HepG2 (cell line): ENCODE measurements around the gene ITIH3. TPM values are rescaled to one million over a fixed set of nuclear protein-coding genes. Genes with fewer than 3 reads are reported as not detected.

Experiments used
- ELF1 ChIP-seq: sonication (generic); formaldehyde crosslinking; IDR thresholded peaks from 2 replicates; pipeline ENCODE4 v1.4.0; 2020; ENCODE audit warnings: missing genetic modification reagents
- FOXP1 ChIP-seq, 2 experiments: fragments of 450-650 bp in 1 of 2; IDR thresholded peaks; 2 replicates each; pipeline ENCODE4 v1.6.1; 2017 to 2018; ENCODE audit warnings: antibody characterized with exemption in 1 of 2
- FUBP1 ChIP-seq: sonication (generic); formaldehyde crosslinking; IDR thresholded peaks from 2 replicates; pipeline ENCODE4 v1.5.1; 2020; ENCODE audit warnings: missing genetic modification reagents, mild to moderate bottlenecking, borderline replicate concordance
- HCFC1 ChIP-seq: fragments of 150-350 bp; IDR thresholded peaks from 2 replicates; pipeline ENCODE4 v1.6.1; 2014; ENCODE audit warnings: low read depth, low read length
- HHEX ChIP-seq: IDR thresholded peaks from 2 replicates; pipeline ENCODE4 v1.6.1; 2016; ENCODE audit warnings: control low read depth
- IKZF1 ChIP-seq: fragments of 450-650 bp; IDR thresholded peaks from 2 replicates; pipeline ENCODE4 v1.7.1; 2016
- ISX ChIP-seq: sonication (generic); formaldehyde crosslinking; conservative IDR thresholded peaks from 2 replicates; pipeline ENCODE4 v1.5.0; 2020; ENCODE audit warnings: missing genetic modification reagents
- KDM5A ChIP-seq: fragments of 200-600 bp; sonication (generic); IDR thresholded peaks from 2 replicates; pipeline ENCODE4 v1.7.0; 2018; ENCODE audit warnings: antibody characterized with exemption, mild to moderate bottlenecking, low read length, borderline replicate concordance
- MBNL3 ChIP-seq: fragments of 250-450 bp; sonication (Bioruptor Pico); conservative IDR thresholded peaks from 2 replicates; pipeline ENCODE4 v1.8.0; 2022; ENCODE audit warnings: mild to moderate bottlenecking, inconsistent platforms
- RELA ChIP-seq: sonication (generic); formaldehyde crosslinking; IDR thresholded peaks from 2 replicates; pipeline ENCODE4 v1.4.0; 2020; ENCODE audit warnings: missing genetic modification reagents
- SAP130 ChIP-seq: IDR thresholded peaks from 2 replicates; pipeline ENCODE4 v1.6.1; 2016; ENCODE audit warnings: low read depth
- TARDBP ChIP-seq: sonication (generic); formaldehyde crosslinking; IDR thresholded peaks from 2 replicates; pipeline ENCODE4 v1.8.0; 2022; ENCODE audit warnings: mild to moderate bottlenecking, missing genetic modification reagents
- TBL1XR1 ChIP-seq: fragments of 150-350 bp; IDR thresholded peaks from 2 replicates; pipeline ENCODE4 v1.6.1; 2014; ENCODE audit warnings: borderline replicate concordance, low read length; ENCODE audit not compliant: partially characterized antibody
- TBX3 ChIP-seq: fragments of 450-650 bp; IDR thresholded peaks from 2 replicates; pipeline ENCODE4 v1.6.1; 2017; ENCODE audit warnings: antibody characterized with exemption, mild to moderate bottlenecking, inconsistent platforms, borderline replicate concordance
- TCF12 ChIP-seq, 2 experiments: fragments of 450-650 bp in 1 of 2; sonication (generic) in 1 of 2; formaldehyde crosslinking in 1 of 2; IDR thresholded peaks; 2 replicates each; pipeline versions ENCODE4 v1.6.1 to v1.8.0; 2017 to 2022; ENCODE audit warnings: antibody characterized with exemption in 1 of 2, mild to moderate bottlenecking in 1 of 2, missing genetic modification reagents in 1 of 2, moderate library complexity in 1 of 2
- ZNF282 ChIP-seq: fragments of 450-650 bp; IDR thresholded peaks from 2 replicates; pipeline ENCODE4 v1.6.1; 2018; ENCODE audit not compliant: partially characterized antibody
- ZNF430 ChIP-seq: sonication (generic); formaldehyde crosslinking; IDR thresholded peaks from 2 replicates; pipeline ENCODE4 v1.9.0; 2021; ENCODE audit warnings: mild to moderate bottlenecking, missing genetic modification reagents
- ZNF670 ChIP-seq: sonication (generic); formaldehyde crosslinking; IDR thresholded peaks from 2 replicates; pipeline ENCODE4 v1.8.0; 2022; ENCODE audit warnings: mild to moderate bottlenecking, missing genetic modification reagents, borderline replicate concordance
- ZNF746 ChIP-seq: sonication (generic); formaldehyde crosslinking; IDR thresholded peaks from 2 replicates; pipeline ENCODE4 v1.8.0; 2022; ENCODE audit warnings: mild to moderate bottlenecking, missing genetic modification reagents
- ZNF761 ChIP-seq: sonication (generic); formaldehyde crosslinking; conservative IDR thresholded peaks from 2 replicates; pipeline ENCODE4 v1.4.0; 2020; ENCODE audit warnings: mild to moderate bottlenecking, missing genetic modification reagents
- ZNF780A ChIP-seq: sonication (generic); formaldehyde crosslinking; IDR thresholded peaks from 2 replicates; pipeline ENCODE4 v1.8.0; 2022; ENCODE audit warnings: mild to moderate bottlenecking, missing genetic modification reagents, moderate library complexity
- ZNF891 ChIP-seq: sonication (generic); formaldehyde crosslinking; IDR thresholded peaks from 2 replicates; pipeline ENCODE4 v1.5.0; 2020; ENCODE audit warnings: mild to moderate bottlenecking, missing genetic modification reagents
- polyA plus RNA-seq, 8 experiments: library from polyadenylated mRNA; depleted of rRNA in 3 of 8; stranded (reverse) in 7 of 8; unstranded in 1 of 8; fragments of >200 nt; fragmentation: Illumina TruSeq in 4 of 8; extraction: Trizol in 4 of 8; gene quantifications; 2 replicates each; pipeline versions ENCODE4 v1.2.1 to v1.2.3, GENCODE V29; 2011 to 2016; ENCODE audit warnings: low read depth in 4 of 8, missing spikeins in 1 of 8, mixed read lengths in 1 of 8; ENCODE audit not compliant: insufficient read depth in 1 of 8
- total RNA-seq, 5 experiments: library from RNA; depleted of rRNA; stranded (reverse); fragments of >200 nt; fragmentation: Illumina TruSeq; extraction: Trizol; gene quantifications; 2 replicates each; pipeline ENCODE4 v1.2.3, GENCODE V29; 2016; ENCODE audit warnings: low read depth in 1 of 5
- TF ChIP-seq, protein P1 (sequence below): sonication (generic); formaldehyde crosslinking; conservative IDR thresholded peaks from 2 replicates; pipeline ENCODE4 v1.8.0; 2022; ENCODE audit warnings: mild to moderate bottlenecking, moderate library complexity, missing genetic modification reagents
- TF ChIP-seq, protein P2 (sequence below): sonication (generic); formaldehyde crosslinking; IDR thresholded peaks from 2 replicates; pipeline ENCODE4 v1.5.0; 2020; ENCODE audit warnings: missing genetic modification reagents, mild to moderate bottlenecking, borderline replicate concordance
- TF ChIP-seq, protein P3 (sequence below): IDR thresholded peaks from 2 replicates; pipeline ENCODE4 v1.6.1; 2016; ENCODE audit warnings: low read depth, borderline replicate concordance

ITIH3 gene
- total and polyA plus RNA-seq, 2 of the 13 experiments (the other 11 are each of a cell fraction or from before 2014, with no cell fraction given) = 105 to 632 TPM

DNA sequence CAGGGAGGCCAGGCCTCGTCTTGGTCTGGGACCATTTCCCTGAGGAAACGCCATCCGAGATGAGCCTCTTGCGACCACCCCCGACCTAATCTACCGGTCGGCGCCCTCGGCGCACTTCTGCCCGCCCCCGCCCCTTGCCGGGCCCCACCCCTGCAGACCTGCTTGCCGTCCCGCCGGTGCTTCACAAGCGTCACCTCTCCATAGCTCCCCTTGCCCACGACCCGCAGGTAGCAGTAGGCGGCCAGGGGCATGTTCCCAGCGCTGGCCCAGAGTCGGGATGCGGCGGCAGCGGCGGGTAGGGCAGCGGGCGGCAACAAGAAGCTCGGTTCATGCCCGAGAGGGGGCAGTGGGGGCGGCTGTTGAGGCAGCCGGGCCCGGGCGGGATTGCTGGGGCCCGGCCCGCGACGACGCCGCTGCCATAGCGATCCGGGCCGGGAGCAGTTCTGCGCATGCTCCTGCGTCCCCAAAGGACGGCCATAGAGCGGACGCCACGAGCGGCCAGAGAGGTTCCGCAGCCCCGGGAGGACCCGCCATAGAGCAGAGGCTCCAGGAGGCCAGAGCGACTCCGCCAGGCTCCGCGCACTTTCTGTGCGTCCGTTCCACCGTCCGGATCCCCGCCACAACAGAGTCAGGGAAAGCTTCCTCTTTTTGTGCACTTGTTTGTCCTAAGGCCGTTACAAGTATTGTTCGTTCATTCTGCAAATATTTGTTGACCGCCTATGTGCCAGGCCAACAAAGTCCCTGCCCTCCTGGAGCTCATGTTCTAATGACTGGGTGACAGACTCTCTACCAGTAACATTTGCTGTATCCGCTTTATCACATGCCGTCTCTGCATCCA, 23.9 kb upstream of the ITIH3 start, which contains the start of gene NEK4 (continued):
- TF ChIP-seq ZNF761 (CRISPR knock-in tag) (no peak), ZNF282 (no peak), ZNF670 (peak; percentile 86; the same call in 1 of the 2 replicates), FUBP1 (peak; percentile 59; the same call in 1 of the 2 replicates), TBL1XR1 (no peak), TARDBP (CRISPR knock-in tag) (peak; percentile 63; the same call in 1 of the 2 replicates), ISX (CRISPR knock-in tag) (no peak; the same call in 1 of the 2 replicates), FOXP1 (IDR thresholded peaks at IDR 0.05) (no peak), FOXP1 (CRISPR knock-in tag; IDR thresholded peaks at IDR 0.05) (no peak), MBNL3 (CRISPR knock-in tag) (no peak), ZNF746 (CRISPR knock-in tag) (0 out of 2 replicates have a peak, but pooled peaks have one; percentile 68), ZNF430 (CRISPR knock-in tag) (peak; percentile 40; the same call in 1 of the 2 replicates), TCF12 (IDR thresholded peaks at IDR 0.05) (no peak), TCF12 (CRISPR knock-in tag; IDR thresholded peaks at IDR 0.05) (no peak), HHEX (CRISPR knock-in tag) (no peak), RELA (CRISPR knock-in tag) (no peak), TBX3 (no peak), ELF1 (peak; percentile 48), ZNF891 (CRISPR knock-in tag) (peak; percentile 49; the same call in 1 of the 2 replicates), KDM5A (peak; percentile 60), ZNF780A (CRISPR knock-in tag) (no peak), SAP130 (CRISPR knock-in tag) (peak; percentile 86), IKZF1 (no peak), HCFC1 (no peak)
- TF ChIP-seq, protein P1, sequence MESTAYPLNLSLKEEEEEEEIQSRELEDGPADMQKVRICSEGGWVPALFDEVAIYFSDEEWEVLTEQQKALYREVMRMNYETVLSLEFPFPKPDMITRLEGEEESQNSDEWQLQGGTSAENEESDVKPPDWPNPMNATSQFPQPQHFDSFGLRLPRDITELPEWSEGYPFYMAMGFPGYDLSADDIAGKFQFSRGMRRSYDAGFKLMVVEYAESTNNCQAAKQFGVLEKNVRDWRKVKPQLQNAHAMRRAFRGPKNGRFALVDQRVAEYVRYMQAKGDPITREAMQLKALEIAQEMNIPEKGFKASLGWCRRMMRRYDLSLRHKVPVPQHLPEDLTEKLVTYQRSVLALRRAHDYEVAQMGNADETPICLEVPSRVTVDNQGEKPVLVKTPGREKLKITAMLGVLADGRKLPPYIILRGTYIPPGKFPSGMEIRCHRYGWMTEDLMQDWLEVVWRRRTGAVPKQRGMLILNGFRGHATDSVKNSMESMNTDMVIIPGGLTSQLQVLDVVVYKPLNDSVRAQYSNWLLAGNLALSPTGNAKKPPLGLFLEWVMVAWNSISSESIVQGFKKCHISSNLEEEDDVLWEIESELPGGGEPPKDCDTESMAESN = peak; percentile 65
- TF ChIP-seq, protein P2, sequence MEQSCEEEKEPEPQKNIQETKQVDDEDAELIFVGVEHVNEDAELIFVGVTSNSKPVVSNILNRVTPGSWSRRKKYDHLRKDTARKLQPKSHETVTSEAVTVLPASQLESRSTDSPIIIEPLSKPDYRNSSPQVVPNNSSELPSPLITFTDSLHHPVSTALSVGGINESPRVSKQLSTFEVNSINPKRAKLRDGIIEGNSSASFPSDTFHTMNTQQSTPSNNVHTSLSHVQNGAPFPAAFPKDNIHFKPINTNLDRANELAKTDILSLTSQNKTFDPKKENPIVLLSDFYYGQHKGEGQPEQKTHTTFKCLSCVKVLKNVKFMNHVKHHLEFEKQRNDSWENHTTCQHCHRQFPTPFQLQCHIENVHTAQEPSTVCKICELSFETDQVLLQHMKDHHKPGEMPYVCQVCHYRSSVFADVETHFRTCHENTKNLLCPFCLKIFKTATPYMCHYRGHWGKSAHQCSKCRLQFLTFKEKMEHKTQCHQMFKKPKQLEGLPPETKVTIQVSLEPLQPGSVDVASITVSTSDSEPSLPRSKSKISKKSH (CRISPR knock-in tag) = peak; percentile 37; the same call in 1 of the 2 replicates
- TF ChIP-seq, protein P3, sequence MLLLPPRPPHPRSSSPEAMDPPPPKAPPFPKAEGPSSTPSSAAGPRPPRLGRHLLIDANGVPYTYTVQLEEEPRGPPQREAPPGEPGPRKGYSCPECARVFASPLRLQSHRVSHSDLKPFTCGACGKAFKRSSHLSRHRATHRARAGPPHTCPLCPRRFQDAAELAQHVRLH (CRISPR knock-in tag) = peak; percentile 68; the same call in 1 of the 2 replicates
